Measurements from ENCODE around the gene SERF1A.
"Not testable (repeated sequence)": the region's sequence is repeated elsewhere in the genome, so short reads cannot be mapped to it uniquely, and the experiment has no call there.

DNA sequence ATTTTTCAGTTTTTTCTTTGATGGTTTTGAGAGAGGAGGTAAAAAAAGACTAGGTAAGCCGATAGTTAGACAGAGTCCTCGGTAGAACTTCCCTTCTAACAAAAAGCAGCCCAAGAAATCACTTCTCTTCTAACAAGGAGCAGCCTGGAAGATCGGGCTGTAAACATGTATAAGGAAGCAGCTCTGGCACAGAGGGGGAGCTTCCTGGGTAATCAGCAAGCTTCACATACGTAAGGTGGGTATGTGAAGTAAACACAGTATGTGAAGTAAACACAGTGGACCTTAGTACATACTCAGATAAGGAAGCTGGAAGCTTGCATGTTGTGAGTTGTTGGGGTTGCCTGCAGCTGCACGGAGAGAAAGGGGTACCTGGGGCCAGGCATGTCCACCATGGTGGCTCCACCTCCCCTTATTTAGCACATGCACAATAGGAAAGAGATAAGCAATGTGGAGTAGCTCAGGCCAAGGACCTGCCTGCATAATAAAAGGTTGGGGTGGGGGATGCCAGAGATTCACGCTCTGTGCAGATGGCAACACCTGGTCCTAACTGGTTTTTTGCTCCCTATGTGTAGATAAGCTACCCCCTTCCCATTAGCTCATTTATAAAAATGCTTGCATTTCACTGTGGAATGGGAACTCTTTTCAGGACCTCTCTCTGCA is 31.4 kb downstream of the SERF1A start:
- TF ChIP-seq, protein P1, sequence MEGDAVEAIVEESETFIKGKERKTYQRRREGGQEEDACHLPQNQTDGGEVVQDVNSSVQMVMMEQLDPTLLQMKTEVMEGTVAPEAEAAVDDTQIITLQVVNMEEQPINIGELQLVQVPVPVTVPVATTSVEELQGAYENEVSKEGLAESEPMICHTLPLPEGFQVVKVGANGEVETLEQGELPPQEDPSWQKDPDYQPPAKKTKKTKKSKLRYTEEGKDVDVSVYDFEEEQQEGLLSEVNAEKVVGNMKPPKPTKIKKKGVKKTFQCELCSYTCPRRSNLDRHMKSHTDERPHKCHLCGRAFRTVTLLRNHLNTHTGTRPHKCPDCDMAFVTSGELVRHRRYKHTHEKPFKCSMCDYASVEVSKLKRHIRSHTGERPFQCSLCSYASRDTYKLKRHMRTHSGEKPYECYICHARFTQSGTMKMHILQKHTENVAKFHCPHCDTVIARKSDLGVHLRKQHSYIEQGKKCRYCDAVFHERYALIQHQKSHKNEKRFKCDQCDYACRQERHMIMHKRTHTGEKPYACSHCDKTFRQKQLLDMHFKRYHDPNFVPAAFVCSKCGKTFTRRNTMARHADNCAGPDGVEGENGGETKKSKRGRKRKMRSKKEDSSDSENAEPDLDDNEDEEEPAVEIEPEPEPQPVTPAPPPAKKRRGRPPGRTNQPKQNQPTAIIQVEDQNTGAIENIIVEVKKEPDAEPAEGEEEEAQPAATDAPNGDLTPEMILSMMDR (conservative IDR thresholded peaks at IDR 0.05): not testable (repeated sequence)
- not testable (repeated sequence) for TF ChIP-seq ZFX (IDR thresholded peaks at IDR 0.05)

Data from C4-2B (cell line).